Large intestine (tissue), 3 donors: ENCODE measurements around the gene CNTLN. TPM values are rescaled to one million over a fixed set of nuclear protein-coding genes. Genes with fewer than 3 reads are reported as not detected.
"Not testable (repeated sequence)": the region's sequence is repeated elsewhere in the genome, so short reads cannot be mapped to it uniquely, and the experiment has no call there.

Experiments used
- DNase-seq, 2 donors: peaks; one replicate each; pipeline versions ENCODE4 v3.0.0 to v3.0.0-alpha.2; 2013
- H3K27ac ChIP-seq: one replicate; pipeline ENCODE4 v1.5.1; 2013; ENCODE audit warnings: low read length
- H3K27me3 ChIP-seq: 2 replicates; pipeline ENCODE4 v1.6.1; 2013; ENCODE audit warnings: low read length; ENCODE audit not compliant: control insufficient read depth, insufficient read depth
- H3K36me3 ChIP-seq: 2 replicates; pipeline ENCODE4 v1.6.1; 2013; ENCODE audit warnings: low read length; ENCODE audit not compliant: control insufficient read depth, insufficient read depth
- H3K4me1 ChIP-seq: one replicate; pipeline ENCODE4 v1.6.1; 2013; ENCODE audit warnings: low read length; ENCODE audit not compliant: control insufficient read depth, insufficient read depth
- H3K4me3 ChIP-seq: one replicate; pipeline ENCODE4 v1.5.1; 2013; ENCODE audit warnings: low read length
- H3K9me3 ChIP-seq: one replicate; pipeline ENCODE4 v1.6.1; 2013; ENCODE audit warnings: mild to moderate bottlenecking, low read depth, low read length, moderate library complexity; ENCODE audit not compliant: control insufficient read depth
- WGBS: methylation state at CpG from one replicate; pipeline ENCODE4 v1.1.5; 2013; ENCODE audit warnings: low lambda C conversion rate; ENCODE audit not compliant: insufficient coverage; 5-methylcytosine and 5-hydroxymethylcytosine counted together
- polyA plus RNA-seq: library from polyadenylated mRNA; unstranded; fragments of 120-200 nt; gene quantifications from one replicate; pipeline ENCODE4 v1.2.1, GENCODE V29; 2013

CNTLN gene
- polyA plus RNA-seq, 1 donor, result 4.5 TPM

DNA sequence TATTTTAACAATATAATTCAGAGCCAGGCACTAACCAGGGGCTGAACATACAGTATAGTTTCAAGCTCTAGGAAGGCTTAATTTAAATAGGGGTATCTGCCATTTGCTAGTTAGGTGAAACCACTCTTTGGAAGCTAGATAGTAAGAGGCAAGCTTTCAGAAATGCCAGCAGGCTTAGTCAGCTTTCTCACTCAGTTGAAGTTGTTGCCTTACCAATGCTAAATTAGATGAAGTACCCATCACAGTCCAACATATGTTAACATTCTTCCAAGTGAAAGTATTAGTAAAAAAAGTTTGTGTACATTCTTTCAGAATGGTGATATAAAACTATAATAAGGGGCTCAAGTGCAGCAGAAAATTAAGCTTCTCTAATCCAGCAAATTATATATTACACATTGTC, 215.0 kb downstream of the CNTLN start:
- H3K36me3 ChIP-seq, result no peaks in the 10 kb centered on the region
- no peak for DNase-seq
- no peaks in the 10 kb centered on the region for H3K4me1 ChIP-seq
- H3K27me3 ChIP-seq, result no peaks in the 10 kb centered on the region
- no peak overlapping the region for H3K27ac ChIP-seq
- no peak overlapping the region for H3K4me3 ChIP-seq
- H3K9me3 ChIP-seq, result peaks cover 6% of the 10 kb centered on the region

- H3K36me3 ChIP-seq, H3K27ac ChIP-seq, H3K9me3 ChIP-seq, H3K4me3 ChIP-seq, H3K27me3 ChIP-seq, DNase-seq, H3K4me1 ChIP-seq: not testable (repeated sequence)
- WGBS, result no CpG with 5 or more reads among the region's 25 CpGs
Measured at GRCh38 chr9:17354006-17354405, 219.2 kb downstream of the CNTLN start.

GRCh38 chr9:17361378-17361777, 226.5 kb downstream of the CNTLN start:
- DNase-seq, result no peak
- no peaks in the 10 kb centered on the region for H3K36me3 ChIP-seq
- no peak overlapping the region for H3K4me3 ChIP-seq
- H3K9me3 ChIP-seq, result no peaks in the 10 kb centered on the region
- no peaks in the 10 kb centered on the region for H3K4me1 ChIP-seq
- no peak overlapping the region for H3K27ac ChIP-seq
- no CpG with 5 or more reads among the region's 2 CpGs for WGBS
- no peaks in the 10 kb centered on the region for H3K27me3 ChIP-seq

DNA sequence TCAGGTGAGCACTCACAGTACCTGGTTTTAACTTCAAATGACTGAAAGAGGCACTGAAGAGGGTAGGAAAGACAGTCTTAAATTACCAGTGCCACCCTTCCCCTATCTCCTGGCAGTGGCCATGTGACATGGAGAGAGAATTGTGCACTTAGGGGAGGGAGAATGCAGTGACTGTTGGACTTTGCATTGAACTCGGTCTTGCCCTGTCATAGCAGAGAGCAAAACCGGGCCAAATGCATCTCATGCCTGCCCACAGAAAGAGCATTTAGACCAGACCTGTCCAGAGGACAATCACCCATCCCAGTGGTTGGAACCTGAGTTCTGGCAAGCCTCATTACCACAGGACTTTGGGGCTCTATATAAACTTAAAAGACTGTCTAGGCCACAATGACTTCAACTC, 232.2 kb downstream of the CNTLN start:
- peaks cover 6% of the 10 kb centered on the region for H3K36me3 ChIP-seq
- H3K4me3 ChIP-seq, result no peak overlapping the region
- H3K27me3 ChIP-seq, result no peaks in the 10 kb centered on the region
- WGBS, result no CpG with 5 or more reads among the region's 2 CpGs
- no peak overlapping the region for H3K27ac ChIP-seq
- no peaks in the 10 kb centered on the region for H3K4me1 ChIP-seq
- peak; percentile 8 to 18 for DNase-seq
- no peaks in the 10 kb centered on the region for H3K9me3 ChIP-seq

DNA sequence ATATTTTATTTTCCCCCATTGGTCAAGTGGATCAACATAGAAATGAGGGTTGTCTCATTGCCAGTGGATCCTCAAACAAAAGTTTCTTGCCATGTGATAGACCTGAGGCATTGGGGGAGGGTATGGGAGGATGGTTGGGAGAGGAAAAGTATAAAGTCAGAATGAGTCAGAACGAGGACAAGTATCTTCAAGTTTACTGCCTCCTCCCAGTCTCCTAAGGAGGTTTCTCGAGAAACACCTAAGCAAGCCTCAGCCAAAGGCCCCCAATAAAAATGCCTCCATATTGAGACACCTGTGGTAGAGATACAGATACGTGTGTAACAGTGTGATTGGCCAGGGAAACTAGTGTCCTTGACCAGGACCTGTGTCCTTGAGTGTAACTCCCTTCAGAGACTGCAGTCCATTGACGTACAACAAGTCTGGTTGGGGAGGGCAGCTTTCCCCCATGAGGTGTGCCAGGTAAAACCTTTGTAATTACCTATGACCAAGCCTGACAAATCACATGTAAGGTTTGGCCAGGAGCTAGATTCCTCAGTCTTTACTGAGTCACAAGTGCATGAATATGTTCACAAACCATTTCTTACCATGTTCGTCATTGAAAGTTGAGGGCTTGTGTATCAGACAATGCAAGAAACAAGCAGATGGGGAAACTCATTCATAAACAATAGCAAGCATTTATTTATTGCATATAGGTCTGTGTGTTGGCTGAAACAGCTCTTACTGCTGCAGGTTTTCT, 245.5 kb downstream of the CNTLN start:
- Histone ChIP-seq H3K4me1 (no peaks in the 10 kb centered on the region), H3K27me3 (no peaks in the 10 kb centered on the region), H3K9me3 (no peaks in the 10 kb centered on the region), H3K36me3 (no peaks in the 10 kb centered on the region), H3K4me3 (no peak overlapping the region), H3K27ac (no peak overlapping the region)
- DNase-seq, result no peak
- WGBS, result no CpG with 5 or more reads among the region's 5 CpGs

DNA sequence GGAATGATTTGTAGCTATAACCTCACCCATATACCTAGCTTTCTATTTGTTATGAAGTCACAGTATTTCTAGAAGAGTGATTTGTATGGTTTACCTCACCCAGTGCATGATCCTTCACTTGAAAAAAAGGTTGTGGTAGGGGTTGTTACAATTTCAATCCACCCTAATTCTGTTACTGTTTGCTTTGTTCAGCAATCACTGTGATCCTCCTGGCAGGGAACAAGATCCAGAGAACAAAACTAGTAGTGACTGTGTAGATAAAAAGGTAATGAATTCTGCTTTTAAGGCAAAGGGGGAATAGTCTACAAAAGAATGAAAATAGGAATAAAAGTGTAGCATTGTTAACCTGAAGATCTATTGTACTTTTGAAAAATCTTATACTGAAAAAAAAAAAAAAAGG, 252.7 kb downstream of the CNTLN start:
- Histone ChIP-seq H3K9me3 (no peaks in the 10 kb centered on the region), H3K4me1 (no peaks in the 10 kb centered on the region), H3K27me3 (no peaks in the 10 kb centered on the region), H3K36me3 (no peaks in the 10 kb centered on the region), H3K4me3 (no peak overlapping the region), H3K27ac (no peak overlapping the region)
- DNase-seq, result no peak

- H3K27me3 ChIP-seq, result no peaks in the 10 kb centered on the region
- WGBS, result no CpG with 5 or more reads among the region's 1 CpG
- H3K4me1 ChIP-seq, result no peaks in the 10 kb centered on the region
- no peak overlapping the region for H3K4me3 ChIP-seq
- no peaks in the 10 kb centered on the region for H3K36me3 ChIP-seq
- DNase-seq, result no peak
- no peaks in the 10 kb centered on the region for H3K9me3 ChIP-seq
- H3K27ac ChIP-seq, result no peak overlapping the region
Measured at GRCh38 chr9:17389026-17389425, 254.2 kb downstream of the CNTLN start.

GRCh38 chr9:17394881-17395510, 260.2 kb downstream of the CNTLN start:
- Histone ChIP-seq H3K27me3 (no peaks in the 10 kb centered on the region), H3K4me3 (no peak overlapping the region), H3K27ac (no peak overlapping the region), H3K36me3 (no peaks in the 10 kb centered on the region), H3K9me3 (no peaks in the 10 kb centered on the region), H3K4me1 (no peaks in the 10 kb centered on the region)
- 14% methylated on average over 1 of the region's 7 CpGs for WGBS
- no peak for DNase-seq

DNA sequence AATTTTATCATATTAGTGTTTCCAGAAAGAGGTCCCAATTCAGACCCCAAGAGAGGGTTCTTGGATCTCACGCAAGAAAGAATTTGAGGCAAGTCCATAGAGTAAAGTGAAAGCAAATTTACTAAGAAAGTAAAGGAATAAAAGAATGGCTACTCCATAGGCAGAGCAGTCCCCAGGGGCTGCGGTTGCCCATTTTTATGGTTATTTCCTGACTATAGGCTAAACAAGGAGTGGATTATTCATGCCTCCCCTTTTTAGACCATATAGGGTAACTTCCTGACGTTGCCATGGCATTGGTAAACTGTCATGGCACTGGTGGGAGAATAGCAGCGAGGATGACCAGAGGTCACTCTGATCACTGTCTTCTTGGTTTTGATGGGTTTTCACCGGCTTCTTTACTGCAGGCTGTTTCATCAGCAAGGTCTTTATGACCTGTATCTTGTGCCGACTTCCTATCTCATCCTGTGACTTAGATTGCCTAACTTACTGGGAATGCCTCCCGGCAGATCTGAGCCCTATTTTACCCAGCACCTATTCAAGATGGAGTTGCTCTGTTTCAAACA, 262.4 kb downstream of the CNTLN start:
- 83% methylated on average over 1 of the region's 7 CpGs for WGBS

GRCh38 chr9:17398350-17398749, 263.5 kb downstream of the CNTLN start:
- DNase-seq, result no peak
- Histone ChIP-seq H3K36me3 (no peaks in the 10 kb centered on the region), H3K27ac (no peak overlapping the region), H3K4me1 (no peaks in the 10 kb centered on the region), H3K27me3 (no peaks in the 10 kb centered on the region), H3K4me3 (no peak overlapping the region), H3K9me3 (no peaks in the 10 kb centered on the region)
- 80% methylated on average over 1 of the region's 2 CpGs for WGBS

More for the DNA sequence above, 262.4 kb downstream of the CNTLN start:
- not testable (repeated sequence) for H3K27me3 ChIP-seq, H3K4me1 ChIP-seq, H3K36me3 ChIP-seq, DNase-seq, H3K9me3 ChIP-seq, H3K4me3 ChIP-seq, H3K27ac ChIP-seq

GRCh38 chr9:17401858-17402257, 267.0 kb downstream of the CNTLN start:
- 88% methylated on average over 1 of the region's 2 CpGs for WGBS
- no peaks in the 10 kb centered on the region for H3K27me3 ChIP-seq

More at GRCh38 chr9:17401858-17402257, 267.0 kb downstream of the CNTLN start:
- no peak overlapping the region for H3K4me3 ChIP-seq
- no peak for DNase-seq
- H3K27ac ChIP-seq, result no peak overlapping the region
- H3K36me3 ChIP-seq, result no peaks in the 10 kb centered on the region
- H3K9me3 ChIP-seq, result no peaks in the 10 kb centered on the region
- no peaks in the 10 kb centered on the region for H3K4me1 ChIP-seq
